ENCODE results near the gene CCDC92B. TPM values are rescaled to one million over a fixed set of nuclear protein-coding genes. Genes with fewer than 3 reads are reported as not detected.
"Not testable (repeated sequence)": the region's sequence is repeated elsewhere in the genome, so short reads cannot be mapped to it uniquely, and the experiment has no call there.

The CCDC92B gene
- total RNA-seq, 1 donor, result not detected

GRCh38 chr17:2784864-2785263 is 35.4 kb upstream of the CCDC92B start:
- DNase-seq (ENCODE audit: low read depth), result no peak
- no peak overlapping the region for H3K4me3 ChIP-seq (ENCODE audit: low read depth, low read length)
- no peak for TF ChIP-seq CTCF (IDR thresholded peaks at IDR 0.05; ENCODE audit: insufficient read depth, low read length)

GRCh38 chr17:2783310-2784030 is 34.0 kb upstream of the CCDC92B start:
- no peak for DNase-seq (ENCODE audit: low read depth)
- no peak overlapping the region for H3K4me3 ChIP-seq (ENCODE audit: low read depth, low read length)
- TF ChIP-seq CTCF (IDR thresholded peaks at IDR 0.05; ENCODE audit: insufficient read depth, low read length), result no peak

GRCh38 chr17:2782055-2782454 is 32.6 kb upstream of the CCDC92B start:
- no peak for TF ChIP-seq CTCF (IDR thresholded peaks at IDR 0.05; ENCODE audit: insufficient read depth, low read length)
- no peak for DNase-seq (ENCODE audit: low read depth)
- no peak overlapping the region for H3K4me3 ChIP-seq (ENCODE audit: low read depth, low read length)

GRCh38 chr17:2781598-2781997 is 32.1 kb upstream of the CCDC92B start:
- DNase-seq (ENCODE audit: low read depth); H3K4me3 ChIP-seq (ENCODE audit: low read depth, low read length): not testable (repeated sequence)

GRCh38 chr17:2780931-2781454 is 31.5 kb upstream of the CCDC92B start:
- no peak for DNase-seq (ENCODE audit: low read depth)
- no peak for TF ChIP-seq CTCF (IDR thresholded peaks at IDR 0.05; ENCODE audit: insufficient read depth, low read length)
- no peak overlapping the region for H3K4me3 ChIP-seq (ENCODE audit: low read depth, low read length)

- no peak for TF ChIP-seq CTCF (IDR thresholded peaks at IDR 0.05; ENCODE audit: insufficient read depth, low read length)
- no peak for DNase-seq (ENCODE audit: low read depth)
These were observed 30.8 kb upstream of the CCDC92B start for GRCh38 chr17:2780256-2780655.

GRCh38 chr17:2779545-2779944 is 30.1 kb upstream of the CCDC92B start:
- no peak for DNase-seq (ENCODE audit: low read depth)
- no peak overlapping the region for H3K4me3 ChIP-seq (ENCODE audit: low read depth, low read length)
- no peak for TF ChIP-seq CTCF (IDR thresholded peaks at IDR 0.05; ENCODE audit: insufficient read depth, low read length)

More at GRCh38 chr17:2780256-2780655, 30.8 kb upstream of the CCDC92B start:
- H3K4me3 ChIP-seq (ENCODE audit: low read depth, low read length), result no peak overlapping the region
